ENCODE data around the gene SMIM5. TPM values are rescaled to one million over a fixed set of nuclear protein-coding genes. Genes with fewer than 3 reads are reported as not detected.
A peak's percentile ranks its signal among the peaks of the same experiment; 100 is the strongest.

The SMIM5 gene
- total and polyA plus RNA-seq, 9 of the 15 experiments (the other 6 are each of a cell fraction or from before 2014, with no cell fraction given): 0.08 TPM; not detected in 8

DNA sequence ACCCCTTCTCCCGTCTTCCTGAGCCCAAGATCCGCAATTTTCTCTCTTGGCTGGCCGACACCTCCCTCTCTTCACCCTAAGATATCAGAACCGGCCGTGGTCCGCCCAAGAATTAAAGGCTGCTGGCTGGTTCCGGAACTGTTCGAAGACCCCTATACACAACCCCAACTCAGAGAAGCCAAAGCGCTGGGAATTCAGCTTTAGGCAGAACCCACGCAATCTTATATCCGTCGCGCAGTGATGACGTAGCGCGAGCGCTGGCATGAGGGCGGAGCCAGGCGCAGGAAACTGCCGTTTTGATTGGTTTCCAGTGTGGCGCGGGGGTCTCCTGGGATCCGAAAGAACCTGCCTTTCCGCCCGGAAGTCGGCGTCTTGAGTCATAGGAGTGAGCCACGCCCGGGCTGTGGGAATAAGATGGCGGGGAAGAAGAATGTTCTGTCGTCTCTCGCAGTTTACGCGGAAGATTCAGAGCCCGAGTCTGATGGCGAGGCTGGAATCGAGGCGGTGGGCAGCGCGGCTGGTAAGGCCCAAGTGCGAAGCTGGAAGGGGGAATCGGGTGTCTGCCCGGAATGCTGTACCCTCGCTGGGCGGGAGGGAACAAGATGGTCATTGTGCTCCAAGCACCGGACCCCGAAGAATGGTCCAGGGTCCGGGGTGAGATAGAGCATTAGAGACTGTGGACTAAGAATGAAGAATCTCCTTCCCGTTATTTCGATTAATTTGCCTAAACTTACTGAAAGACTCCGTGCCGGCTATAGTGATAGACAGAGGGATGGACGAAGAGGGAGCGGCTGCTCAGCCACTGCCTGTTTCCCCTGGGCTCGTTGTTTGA lies 33.9 kb downstream of the SMIM5 start, which contains the start of the genes RECQL5 and SAP30BP (continued):
- TF ChIP-seq, protein P1, sequence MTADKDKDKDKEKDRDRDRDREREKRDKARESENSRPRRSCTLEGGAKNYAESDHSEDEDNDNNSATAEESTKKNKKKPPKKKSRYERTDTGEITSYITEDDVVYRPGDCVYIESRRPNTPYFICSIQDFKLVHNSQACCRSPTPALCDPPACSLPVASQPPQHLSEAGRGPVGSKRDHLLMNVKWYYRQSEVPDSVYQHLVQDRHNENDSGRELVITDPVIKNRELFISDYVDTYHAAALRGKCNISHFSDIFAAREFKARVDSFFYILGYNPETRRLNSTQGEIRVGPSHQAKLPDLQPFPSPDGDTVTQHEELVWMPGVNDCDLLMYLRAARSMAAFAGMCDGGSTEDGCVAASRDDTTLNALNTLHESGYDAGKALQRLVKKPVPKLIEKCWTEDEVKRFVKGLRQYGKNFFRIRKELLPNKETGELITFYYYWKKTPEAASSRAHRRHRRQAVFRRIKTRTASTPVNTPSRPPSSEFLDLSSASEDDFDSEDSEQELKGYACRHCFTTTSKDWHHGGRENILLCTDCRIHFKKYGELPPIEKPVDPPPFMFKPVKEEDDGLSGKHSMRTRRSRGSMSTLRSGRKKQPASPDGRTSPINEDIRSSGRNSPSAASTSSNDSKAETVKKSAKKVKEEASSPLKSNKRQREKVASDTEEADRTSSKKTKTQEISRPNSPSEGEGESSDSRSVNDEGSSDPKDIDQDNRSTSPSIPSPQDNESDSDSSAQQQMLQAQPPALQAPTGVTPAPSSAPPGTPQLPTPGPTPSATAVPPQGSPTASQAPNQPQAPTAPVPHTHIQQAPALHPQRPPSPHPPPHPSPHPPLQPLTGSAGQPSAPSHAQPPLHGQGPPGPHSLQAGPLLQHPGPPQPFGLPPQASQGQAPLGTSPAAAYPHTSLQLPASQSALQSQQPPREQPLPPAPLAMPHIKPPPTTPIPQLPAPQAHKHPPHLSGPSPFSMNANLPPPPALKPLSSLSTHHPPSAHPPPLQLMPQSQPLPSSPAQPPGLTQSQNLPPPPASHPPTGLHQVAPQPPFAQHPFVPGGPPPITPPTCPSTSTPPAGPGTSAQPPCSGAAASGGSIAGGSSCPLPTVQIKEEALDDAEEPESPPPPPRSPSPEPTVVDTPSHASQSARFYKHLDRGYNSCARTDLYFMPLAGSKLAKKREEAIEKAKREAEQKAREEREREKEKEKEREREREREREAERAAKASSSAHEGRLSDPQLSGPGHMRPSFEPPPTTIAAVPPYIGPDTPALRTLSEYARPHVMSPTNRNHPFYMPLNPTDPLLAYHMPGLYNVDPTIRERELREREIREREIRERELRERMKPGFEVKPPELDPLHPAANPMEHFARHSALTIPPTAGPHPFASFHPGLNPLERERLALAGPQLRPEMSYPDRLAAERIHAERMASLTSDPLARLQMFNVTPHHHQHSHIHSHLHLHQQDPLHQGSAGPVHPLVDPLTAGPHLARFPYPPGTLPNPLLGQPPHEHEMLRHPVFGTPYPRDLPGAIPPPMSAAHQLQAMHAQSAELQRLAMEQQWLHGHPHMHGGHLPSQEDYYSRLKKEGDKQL (CRISPR knock-in tag; IDR thresholded peaks at IDR 0.05; ENCODE audit: borderline replicate concordance): no peak
- no peak for TF ChIP-seq NR1H2 (CRISPR knock-in tag; IDR thresholded peaks at IDR 0.05)
- TF ChIP-seq, protein P2, sequence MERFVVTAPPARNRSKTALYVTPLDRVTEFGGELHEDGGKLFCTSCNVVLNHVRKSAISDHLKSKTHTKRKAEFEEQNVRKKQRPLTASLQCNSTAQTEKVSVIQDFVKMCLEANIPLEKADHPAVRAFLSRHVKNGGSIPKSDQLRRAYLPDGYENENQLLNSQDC (CRISPR knock-in tag; IDR thresholded peaks at IDR 0.05): no peak
- TF ChIP-seq RAD51 (IDR thresholded peaks at IDR 0.05; ENCODE audit: borderline replicate concordance, low read depth): no peak; the same call in 1 of the 2 replicates
- TF ChIP-seq YY1 (IDR thresholded peaks at IDR 0.05; ENCODE audit: borderline replicate concordance in 1 of 3, control insufficient read depth in 1 of 3, extremely low read depth in 1 of 3, insufficient read depth in 3 of 3, insufficient read length in 1 of 3, insufficient replicate concordance in 2 of 3, low read depth in 1 of 3, low read length in 2 of 3): peak; percentile 49 to 93 (median 89)
- no peak for TF ChIP-seq NCOA4 (IDR thresholded peaks at IDR 0.05; ENCODE audit: partially characterized antibody)
- TF ChIP-seq, protein P3, sequence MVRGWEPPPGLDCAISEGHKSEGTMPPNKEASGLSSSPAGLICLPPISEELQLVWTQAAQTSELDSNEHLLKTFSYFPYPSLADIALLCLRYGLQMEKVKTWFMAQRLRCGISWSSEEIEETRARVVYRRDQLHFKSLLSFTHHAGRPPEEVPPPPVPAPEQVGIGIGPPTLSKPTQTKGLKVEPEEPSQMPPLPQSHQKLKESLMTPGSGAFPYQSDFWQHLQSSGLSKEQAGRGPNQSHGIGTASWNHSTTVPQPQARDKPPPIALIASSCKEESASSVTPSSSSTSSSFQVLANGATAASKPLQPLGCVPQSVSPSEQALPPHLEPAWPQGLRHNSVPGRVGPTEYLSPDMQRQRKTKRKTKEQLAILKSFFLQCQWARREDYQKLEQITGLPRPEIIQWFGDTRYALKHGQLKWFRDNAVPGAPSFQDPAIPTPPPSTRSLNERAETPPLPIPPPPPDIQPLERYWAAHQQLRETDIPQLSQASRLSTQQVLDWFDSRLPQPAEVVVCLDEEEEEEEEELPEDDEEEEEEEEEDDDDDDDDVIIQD (CRISPR knock-in tag; IDR thresholded peaks at IDR 0.05): no peak
- no peak for TF ChIP-seq TCF7L2 (IDR thresholded peaks at IDR 0.05; ENCODE audit: low read depth, low read length)
- TF ChIP-seq SMAD1 (IDR thresholded peaks at IDR 0.05; ENCODE audit: low read depth, low read length, partially characterized antibody): peak; percentile 70
- TF ChIP-seq, protein P4, sequence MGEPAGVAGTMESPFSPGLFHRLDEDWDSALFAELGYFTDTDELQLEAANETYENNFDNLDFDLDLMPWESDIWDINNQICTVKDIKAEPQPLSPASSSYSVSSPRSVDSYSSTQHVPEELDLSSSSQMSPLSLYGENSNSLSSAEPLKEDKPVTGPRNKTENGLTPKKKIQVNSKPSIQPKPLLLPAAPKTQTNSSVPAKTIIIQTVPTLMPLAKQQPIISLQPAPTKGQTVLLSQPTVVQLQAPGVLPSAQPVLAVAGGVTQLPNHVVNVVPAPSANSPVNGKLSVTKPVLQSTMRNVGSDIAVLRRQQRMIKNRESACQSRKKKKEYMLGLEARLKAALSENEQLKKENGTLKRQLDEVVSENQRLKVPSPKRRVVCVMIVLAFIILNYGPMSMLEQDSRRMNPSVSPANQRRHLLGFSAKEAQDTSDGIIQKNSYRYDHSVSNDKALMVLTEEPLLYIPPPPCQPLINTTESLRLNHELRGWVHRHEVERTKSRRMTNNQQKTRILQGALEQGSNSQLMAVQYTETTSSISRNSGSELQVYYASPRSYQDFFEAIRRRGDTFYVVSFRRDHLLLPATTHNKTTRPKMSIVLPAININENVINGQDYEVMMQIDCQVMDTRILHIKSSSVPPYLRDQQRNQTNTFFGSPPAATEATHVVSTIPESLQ (CRISPR knock-in tag; IDR thresholded peaks at IDR 0.05): no peak
